A549 treated with AZD9567 at 1 μM for 4 hours (cell line): ENCODE data around the gene FNDC8. TPM values are rescaled to one million over a fixed set of nuclear protein-coding genes. Genes with fewer than 3 reads are reported as not detected.

Experiments used
- total RNA-seq: library from RNA; stranded (reverse); fragments of 200-300 nt; extraction: Qiagen RNA extraction; gene quantifications from 5 replicates; pipeline ENCODE4 v1.2.3, GENCODE V29; 2022; ENCODE audit not compliant: insufficient read depth

Gene FNDC8
- total RNA-seq, result 0.06 to 0.09 TPM (median 0.08 TPM) in 4 of 5 replicates, not detected in the other

GRCh38 chr17:35121315-35121714, at the start of gene FNDC8:
Gene FNDC8 (plus strand): TSS chr17:35121615. CDS start chr17:35121694, 79 bp downstream.

GRCh38 chr17:35119370-35120165, 1.8 kb upstream of the FNDC8 start, which contains the start of gene RAD51D:
Gene RAD51D (minus strand): TSS chr17:35119860. CDS start chr17:35119613, 247 bp downstream.

GRCh38 chr17:35141681-35142466, 20.5 kb downstream of the FNDC8 start, which contains the start of gene NLE1:
Gene NLE1 (minus strand): TSS chr17:35142303. CDS start chr17:35142275, 28 bp downstream.

GRCh38 chr17:35147375-35147905, 26.0 kb downstream of the FNDC8 start, which contains the start of gene UNC45B:
Gene UNC45B (plus strand): TSS chr17:35147817. CDS start chr17:35148264, 447 bp downstream.

Other genes starting within 250 kb of the FNDC8 start
- 1.2 to 2.2 TPM (median 1.7 TPM) in 5 replicates for gene CCT6B, start 160.2 kb upstream of the FNDC8 start, total RNA-seq
- gene ZNF830, start 160.1 kb upstream of the FNDC8 start, total RNA-seq, result 13.2 to 19.2 TPM (median 15.6 TPM) in 5 replicates
- 14.5 to 38.6 TPM (median 16.5 TPM) in 5 replicates for gene LIG3, start 141.1 kb upstream of the FNDC8 start, total RNA-seq
- 33.3 to 46.1 TPM (median 44.6 TPM) in 5 replicates for gene RFFL, start 57.9 kb upstream of the FNDC8 start, total RNA-seq
- gene RAD51D, start 1.8 kb upstream of the FNDC8 start, total RNA-seq, result 24.6 to 34.3 TPM (median 27.8 TPM) in 5 replicates
- gene NLE1, start 20.7 kb downstream of the FNDC8 start, total RNA-seq, result 33.9 to 36.9 TPM (median 36.6 TPM) in 5 replicates
- gene UNC45B, start 26.2 kb downstream of the FNDC8 start, total RNA-seq, result not detected in 5 replicates
- not detected in 5 replicates for gene SLC35G3, start 72.8 kb downstream of the FNDC8 start, total RNA-seq
- 3.7 to 4.6 TPM (median 3.9 TPM) in 5 replicates for gene SLFN5, start 121.5 kb downstream of the FNDC8 start, total RNA-seq